HepG2 (cell line): Measurements from ENCODE around the gene NATD1. TPM values are rescaled to one million over a fixed set of nuclear protein-coding genes. Genes with fewer than 3 reads are reported as not detected.

Experiments
- FOSL2 ChIP-seq: sonication (generic); formaldehyde crosslinking; IDR thresholded peaks from 2 replicates; pipeline ENCODE4 v1.4.0; 2020; ENCODE audit warnings: missing genetic modification reagents
- GLI4 ChIP-seq: sonication (generic); formaldehyde crosslinking; IDR thresholded peaks from 2 replicates; pipeline ENCODE4 v1.5.1; 2020; ENCODE audit warnings: missing genetic modification reagents, mild to moderate bottlenecking, moderate library complexity, borderline replicate concordance
- KDM3A ChIP-seq: IDR thresholded peaks from 2 replicates; pipeline ENCODE4 v1.6.1; 2018; ENCODE audit warnings: low read depth, missing compliant biosample characterization
- KDM4B ChIP-seq: sonication (generic); formaldehyde crosslinking; IDR thresholded peaks from 2 replicates; pipeline ENCODE4 v1.4.0; 2020; ENCODE audit warnings: missing genetic modification reagents
- MED1 ChIP-seq: sonication (generic); formaldehyde crosslinking; IDR thresholded peaks from 2 replicates; pipeline ENCODE4 v1.4.0; 2020; ENCODE audit warnings: missing genetic modification reagents
- MTA1 ChIP-seq: sonication (generic); formaldehyde crosslinking; IDR thresholded peaks from 2 replicates; pipeline ENCODE4 v1.4.0; 2020; ENCODE audit warnings: missing genetic modification reagents, mild to moderate bottlenecking, borderline replicate concordance
- PHB2 ChIP-seq: fragments of 450-650 bp; IDR thresholded peaks from 2 replicates; pipeline ENCODE4 v1.6.1; 2018; ENCODE audit not compliant: partially characterized antibody
- RBAK ChIP-seq: sonication (generic); formaldehyde crosslinking; IDR thresholded peaks from 2 replicates; pipeline ENCODE4 v1.5.1; 2020; ENCODE audit warnings: mild to moderate bottlenecking, missing genetic modification reagents
- SRF ChIP-seq: IDR thresholded peaks from 2 replicates; pipeline ENCODE4 v1.6.1; 2011; ENCODE audit warnings: mild to moderate bottlenecking, low read depth, low read length, moderate library complexity
- ZBTB7A ChIP-seq: sonication (generic); formaldehyde crosslinking; IDR thresholded peaks from 2 replicates; pipeline ENCODE4 v1.8.0; 2022; ENCODE audit warnings: mild to moderate bottlenecking, missing genetic modification reagents
- ZNF224 ChIP-seq: sonication (generic); formaldehyde crosslinking; IDR thresholded peaks from 2 replicates; pipeline ENCODE4 v1.5.0; 2020; ENCODE audit warnings: mild to moderate bottlenecking, missing genetic modification reagents
- ZNF530 ChIP-seq: sonication (generic); formaldehyde crosslinking; IDR thresholded peaks from 2 replicates; pipeline ENCODE4 v1.5.0; 2020; ENCODE audit warnings: low read depth, mild to moderate bottlenecking, missing genetic modification reagents
- ZNF670 ChIP-seq: sonication (generic); formaldehyde crosslinking; IDR thresholded peaks from 2 replicates; pipeline ENCODE4 v1.8.0; 2022; ENCODE audit warnings: mild to moderate bottlenecking, missing genetic modification reagents, borderline replicate concordance
- ZNF772 ChIP-seq: sonication (generic); formaldehyde crosslinking; IDR thresholded peaks from 2 replicates; pipeline ENCODE4 v1.5.0; 2020; ENCODE audit warnings: mild to moderate bottlenecking, missing genetic modification reagents
- ZNF879 ChIP-seq: sonication (generic); formaldehyde crosslinking; IDR thresholded peaks from 2 replicates; pipeline ENCODE4 v1.8.1; 2023; ENCODE audit warnings: missing genetic modification reagents
- polyA plus RNA-seq, 8 experiments: library from polyadenylated mRNA; depleted of rRNA in 3 of 8; stranded (reverse) in 7 of 8; unstranded in 1 of 8; fragments of >200 nt; fragmentation: Illumina TruSeq in 4 of 8; extraction: Trizol in 4 of 8; gene quantifications; 2 replicates each; pipeline versions ENCODE4 v1.2.1 to v1.2.3, GENCODE V29; 2011 to 2016; ENCODE audit warnings: low read depth in 4 of 8, missing spikeins in 1 of 8, mixed read lengths in 1 of 8; ENCODE audit not compliant: insufficient read depth in 1 of 8
- total RNA-seq, 5 experiments: library from RNA; depleted of rRNA; stranded (reverse); fragments of >200 nt; fragmentation: Illumina TruSeq; extraction: Trizol; gene quantifications; 2 replicates each; pipeline ENCODE4 v1.2.3, GENCODE V29; 2016; ENCODE audit warnings: low read depth in 1 of 5
- TF ChIP-seq, protein P1 (sequence below), 2 experiments: sonication (generic) in 1 of 2; formaldehyde crosslinking in 1 of 2; IDR thresholded peaks; 2 replicates each; pipeline versions ENCODE4 v1.5.1 to v1.6.1; 2011 to 2020; ENCODE audit warnings: borderline replicate concordance in 1 of 2, low read depth in 1 of 2, low read length in 1 of 2, mild to moderate bottlenecking in 1 of 2, missing genetic modification reagents in 1 of 2, moderate library complexity in 1 of 2
- TF ChIP-seq, protein P2 (sequence below): sonication (generic); formaldehyde crosslinking; IDR thresholded peaks from 2 replicates; pipeline ENCODE4 v1.4.0; 2020; ENCODE audit warnings: mild to moderate bottlenecking, missing genetic modification reagents

NATD1 gene
- total and polyA plus RNA-seq, 2 of the 13 experiments (the other 11 are each of a cell fraction or from before 2014, with no cell fraction given), result 0.31 to 2.3 TPM

DNA sequence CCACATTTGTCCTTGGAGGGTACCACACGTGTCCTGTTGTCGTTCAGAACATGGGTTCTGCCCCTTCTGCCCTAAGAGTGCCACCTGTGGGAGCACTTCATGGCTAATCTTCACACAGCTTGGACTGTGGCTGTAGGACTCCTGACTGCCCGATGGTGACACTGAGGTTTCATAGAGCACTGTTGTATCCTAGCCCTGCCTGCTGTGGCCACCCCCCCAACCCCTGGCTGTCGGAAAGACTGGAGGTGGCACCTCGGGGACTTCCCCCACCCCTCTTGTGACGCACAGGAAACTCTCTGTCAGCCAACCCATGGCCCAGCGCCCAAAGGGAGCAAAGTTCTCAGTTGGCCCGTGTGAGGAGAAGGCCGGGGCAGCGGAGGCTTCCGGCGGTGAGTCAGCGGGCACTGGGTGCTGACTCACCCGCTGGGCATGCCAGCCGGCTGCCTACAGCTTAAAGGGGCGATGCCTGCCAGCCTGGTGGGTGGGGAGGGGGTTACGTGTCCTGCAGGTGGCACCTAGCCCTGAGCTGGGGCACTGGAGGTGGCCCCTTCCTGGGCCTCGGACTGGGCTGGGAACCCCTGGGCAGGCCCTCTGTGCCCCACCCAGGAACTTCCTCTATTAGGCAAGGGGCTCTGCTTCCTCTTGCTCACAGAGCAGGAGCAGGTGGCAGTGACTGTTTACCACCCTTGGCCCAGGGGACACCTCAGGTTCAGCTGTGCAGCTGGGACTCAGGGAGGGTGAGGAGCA lies 34.7 kb upstream of the NATD1 start (continued):
- TF ChIP-seq GLI4 (CRISPR knock-in tag) (no peak), KDM4B (CRISPR knock-in tag) (peak; percentile 71), ZNF772 (CRISPR knock-in tag) (peak; percentile 73), ZNF879 (CRISPR knock-in tag) (no peak), MTA1 (CRISPR knock-in tag) (peak; percentile 50; the same call in 1 of the 2 replicates), ZNF224 (CRISPR knock-in tag) (no peak), ZNF670 (CRISPR knock-in tag) (no peak; the same call in none of the 2 replicates), ZNF530 (CRISPR knock-in tag) (no peak), ZBTB7A (CRISPR knock-in tag) (no peak), SRF (no peak), FOSL2 (CRISPR knock-in tag) (peak; percentile 99), KDM3A (CRISPR knock-in tag) (peak; percentile 63; the same call in 1 of the 2 replicates), PHB2 (no peak), MED1 (CRISPR knock-in tag) (peak; percentile 88), RBAK (CRISPR knock-in tag) (no peak)
- TF ChIP-seq, protein P1, sequence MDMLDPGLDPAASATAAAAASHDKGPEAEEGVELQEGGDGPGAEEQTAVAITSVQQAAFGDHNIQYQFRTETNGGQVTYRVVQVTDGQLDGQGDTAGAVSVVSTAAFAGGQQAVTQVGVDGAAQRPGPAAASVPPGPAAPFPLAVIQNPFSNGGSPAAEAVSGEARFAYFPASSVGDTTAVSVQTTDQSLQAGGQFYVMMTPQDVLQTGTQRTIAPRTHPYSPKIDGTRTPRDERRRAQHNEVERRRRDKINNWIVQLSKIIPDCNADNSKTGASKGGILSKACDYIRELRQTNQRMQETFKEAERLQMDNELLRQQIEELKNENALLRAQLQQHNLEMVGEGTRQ (IDR thresholded peaks at IDR 0.05; ENCODE audit: low read depth, low read length), result no peak
- TF ChIP-seq, protein P1 (CRISPR knock-in tag; IDR thresholded peaks at IDR 0.05; ENCODE audit: borderline replicate concordance), result no peak
- TF ChIP-seq, protein P2, sequence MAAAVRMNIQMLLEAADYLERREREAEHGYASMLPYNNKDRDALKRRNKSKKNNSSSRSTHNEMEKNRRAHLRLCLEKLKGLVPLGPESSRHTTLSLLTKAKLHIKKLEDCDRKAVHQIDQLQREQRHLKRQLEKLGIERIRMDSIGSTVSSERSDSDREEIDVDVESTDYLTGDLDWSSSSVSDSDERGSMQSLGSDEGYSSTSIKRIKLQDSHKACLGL (CRISPR knock-in tag), result peak; percentile 58; the same call in 1 of the 2 replicates
